DLD1 (cell line): ENCODE results near the gene PTP4A2.
"Not testable (repeated sequence)": the region's sequence is repeated elsewhere in the genome, so short reads cannot be mapped to it uniquely, and the experiment has no call there.

Source experiments
- in situ Hi-C: cut with HindIII; loops from 2 replicates; pipeline ENCODE4 v1.10.0; 2017; ENCODE audit warnings: low sequenced_read_pairs

The PTP4A2 gene

DNA sequence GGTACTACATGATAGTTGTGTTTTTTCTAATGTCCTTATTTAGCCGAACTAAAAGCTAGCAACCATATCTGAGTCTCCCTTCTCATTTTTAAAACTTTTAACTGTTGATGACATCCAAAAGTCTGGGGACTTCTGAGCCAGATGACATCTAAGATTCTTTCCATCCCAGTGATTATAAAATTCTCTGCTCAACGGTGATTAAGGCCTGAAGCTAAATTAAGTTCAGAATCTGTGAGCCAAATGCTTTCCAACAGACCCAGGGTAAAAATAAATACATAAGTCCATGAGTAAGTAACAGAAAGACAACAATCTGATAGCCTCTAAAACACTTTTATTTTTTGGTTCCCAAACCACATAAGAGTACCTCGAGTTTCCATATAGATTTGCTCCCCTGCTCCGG is 13.1 kb upstream of the PTP4A2 start:
- in situ Hi-C loops, result no loop called here

GRCh38 chr1:31949862-31950261 is 11.7 kb upstream of the PTP4A2 start:
- in situ Hi-C loops, result no loop called here

DNA sequence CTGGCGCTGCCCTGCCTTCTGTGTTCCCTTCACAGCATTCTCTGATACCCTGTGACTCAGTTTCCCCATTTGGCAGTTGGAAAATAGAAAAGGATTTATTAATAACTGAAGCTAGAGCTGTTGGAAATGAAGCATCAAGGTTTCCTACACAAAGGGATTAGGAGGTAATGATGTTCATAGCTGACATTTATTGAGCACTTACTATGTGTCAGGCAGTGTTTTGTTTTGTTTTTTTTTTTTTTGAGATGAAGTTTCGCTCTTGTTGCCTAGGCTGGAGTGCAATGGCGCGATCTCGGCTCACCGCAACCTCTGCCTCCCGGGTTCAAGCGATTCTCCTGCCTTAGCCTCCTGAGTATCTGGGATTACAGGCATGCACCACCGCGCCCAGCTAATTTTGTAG is 7.5 kb upstream of the PTP4A2 start:
- in situ Hi-C loops, result not testable (repeated sequence)

GRCh38 chr1:31944205-31945089 is 6.3 kb upstream of the PTP4A2 start:
- in situ Hi-C loops, result no loop called here

DNA sequence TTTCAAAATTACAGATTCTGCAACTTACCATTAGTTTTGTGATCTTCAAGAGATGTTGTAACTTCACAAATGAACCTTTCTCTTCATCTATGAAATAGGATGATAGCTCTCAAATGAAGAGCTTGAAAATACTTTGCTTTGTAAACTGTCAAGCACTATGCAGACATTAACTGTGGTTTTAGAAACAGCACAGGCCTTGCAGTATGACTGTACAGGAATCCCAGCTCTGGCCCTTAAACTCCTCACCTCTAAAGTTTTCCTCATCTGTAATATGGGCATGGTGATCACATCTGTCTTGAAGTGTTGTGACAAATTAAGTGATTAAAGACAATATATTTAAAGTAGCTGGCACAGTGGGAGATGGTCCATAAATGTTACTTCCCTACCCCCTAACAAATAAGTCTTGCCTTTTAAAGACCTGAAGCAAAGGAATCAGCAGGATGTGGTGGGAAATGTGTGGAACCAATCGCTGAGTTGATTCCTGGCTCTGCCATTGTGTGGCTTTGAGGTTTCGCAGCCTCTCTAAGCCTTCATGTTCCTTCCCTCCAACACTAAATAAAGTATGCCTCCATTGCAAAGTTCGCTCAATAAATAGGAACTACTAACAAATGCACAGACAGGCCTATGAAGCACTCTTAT is 5.5 kb upstream of the PTP4A2 start:
- in situ Hi-C loops, result no loop called here

DNA sequence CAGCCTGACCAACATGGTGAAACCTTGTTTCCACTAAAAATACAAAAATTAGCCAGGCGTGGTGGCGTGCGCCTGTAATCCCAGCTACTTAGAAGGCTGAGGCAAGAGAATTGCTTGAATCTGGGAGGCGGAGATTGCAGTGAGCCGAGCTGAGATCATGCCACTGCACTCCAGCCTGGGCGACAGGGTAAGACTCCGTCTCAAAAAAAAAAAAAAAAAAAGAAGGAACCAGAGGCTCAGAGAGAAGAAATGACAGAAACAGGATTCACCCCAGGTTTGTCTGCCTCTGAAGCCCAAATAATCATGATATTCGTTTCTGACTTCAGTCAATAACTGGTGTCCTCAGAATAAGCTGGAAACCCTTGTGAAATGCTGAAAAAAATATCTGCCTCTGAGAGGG is 3.9 kb upstream of the PTP4A2 start:
- in situ Hi-C loops, result not testable (repeated sequence)

GRCh38 chr1:31939484-31940329 is 1.5 kb upstream of the PTP4A2 start:
- in situ Hi-C loops, result no loop called here

DNA sequence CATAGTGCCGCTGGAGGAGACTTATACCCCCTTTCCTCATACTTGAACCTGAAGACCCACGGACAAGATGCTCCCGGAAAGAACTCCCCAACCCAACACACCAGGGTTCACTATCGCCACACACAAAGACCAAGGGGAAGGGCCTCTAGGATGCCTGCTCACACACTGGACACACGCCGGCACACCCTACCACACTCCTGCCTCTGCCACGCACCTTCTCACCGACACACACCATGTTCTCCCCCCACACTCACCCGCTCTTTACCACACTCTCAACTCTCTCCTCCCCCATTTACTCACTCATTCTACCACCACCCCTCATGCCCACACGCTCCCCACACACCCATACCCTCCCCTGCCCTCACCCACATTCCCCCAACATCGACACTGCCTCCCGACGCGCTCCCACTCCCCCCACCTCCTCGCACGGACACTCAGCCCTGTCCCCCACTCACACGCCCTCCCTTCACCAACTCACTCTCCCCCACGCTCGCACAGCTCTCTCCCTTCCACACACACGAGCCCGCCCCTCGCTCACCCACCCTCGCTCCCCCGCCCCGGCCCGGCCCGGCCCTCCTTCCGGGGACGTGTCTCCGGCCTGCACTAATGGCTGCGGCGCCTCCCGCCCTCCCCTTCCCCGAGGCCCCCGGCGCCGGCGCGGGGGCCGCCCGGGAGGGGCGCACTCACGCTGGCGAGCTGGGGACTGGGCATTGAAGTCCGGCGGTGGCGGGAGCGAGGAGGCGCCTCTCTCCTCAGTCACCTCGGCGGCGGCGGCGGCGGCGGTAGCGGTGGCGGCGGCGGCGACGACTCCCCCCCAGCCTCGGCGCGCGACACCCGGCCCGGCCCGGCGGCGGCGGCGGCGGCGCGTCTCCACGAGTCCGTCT is 626 bp downstream of the PTP4A2 start:
- in situ Hi-C loops, result no loop called here

DNA sequence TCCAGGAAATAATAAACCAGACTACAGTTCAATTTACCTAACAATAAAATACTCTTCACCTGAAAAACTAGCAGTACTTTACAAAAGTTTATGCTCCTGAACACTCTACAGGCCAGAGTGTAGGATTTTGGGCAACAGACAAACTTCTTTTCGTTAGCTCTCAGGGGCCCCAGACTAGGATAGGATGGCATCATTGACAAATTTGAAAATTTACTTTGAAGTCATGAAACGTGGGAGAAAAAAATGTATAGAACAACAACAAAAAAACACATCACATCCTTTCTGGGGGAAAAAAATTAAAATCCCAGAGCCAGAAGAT is 1.2 kb downstream of the PTP4A2 start:
- in situ Hi-C loops, result no loop called here

- in situ Hi-C loops, result no loop called here
These were observed 1.7 kb downstream of the PTP4A2 start for GRCh38 chr1:31936278-31936980.

DNA sequence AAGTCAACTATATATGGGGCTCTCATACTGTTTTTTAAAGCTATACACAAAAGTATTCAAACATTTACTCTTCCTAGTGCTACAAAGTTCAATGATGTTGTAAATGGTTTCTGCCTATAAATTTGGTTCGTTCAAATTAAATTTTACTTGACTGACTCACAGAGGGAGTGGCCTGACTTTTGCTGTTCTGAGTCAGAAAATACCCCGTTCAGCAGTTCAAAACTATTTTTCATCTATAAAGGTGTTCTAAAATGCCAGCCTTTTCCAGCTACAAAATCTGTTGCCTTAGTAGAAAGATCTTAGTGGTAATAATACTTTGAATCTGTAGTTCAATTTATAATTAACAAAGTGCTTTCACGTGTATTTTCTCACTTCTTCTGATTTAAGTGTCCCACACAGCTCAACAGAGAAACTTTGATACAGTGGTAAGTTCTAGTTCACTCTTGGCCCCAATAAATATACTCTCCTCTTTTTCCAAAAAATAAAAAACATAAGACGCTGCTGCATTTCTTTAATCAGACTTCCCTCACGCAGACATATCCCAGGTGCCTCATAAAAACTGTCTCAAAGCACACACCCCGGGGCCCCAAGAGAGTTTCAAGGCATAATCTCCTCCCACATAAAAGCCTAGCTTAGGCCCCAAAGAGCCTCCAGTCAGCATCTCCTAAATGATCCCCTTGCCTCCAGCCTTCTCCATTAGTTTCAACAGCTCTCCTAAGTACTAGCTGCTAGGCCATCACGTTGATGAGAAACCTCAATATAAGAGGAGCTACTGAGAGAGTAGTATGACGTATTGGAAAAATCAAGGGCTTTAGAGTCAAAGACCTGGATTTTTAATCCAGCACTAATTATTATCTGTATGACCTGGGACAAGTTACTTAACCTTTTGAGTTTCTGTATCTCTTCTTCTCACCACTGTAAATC is 3.2 kb downstream of the PTP4A2 start:
- in situ Hi-C loops, result no loop called here

DNA sequence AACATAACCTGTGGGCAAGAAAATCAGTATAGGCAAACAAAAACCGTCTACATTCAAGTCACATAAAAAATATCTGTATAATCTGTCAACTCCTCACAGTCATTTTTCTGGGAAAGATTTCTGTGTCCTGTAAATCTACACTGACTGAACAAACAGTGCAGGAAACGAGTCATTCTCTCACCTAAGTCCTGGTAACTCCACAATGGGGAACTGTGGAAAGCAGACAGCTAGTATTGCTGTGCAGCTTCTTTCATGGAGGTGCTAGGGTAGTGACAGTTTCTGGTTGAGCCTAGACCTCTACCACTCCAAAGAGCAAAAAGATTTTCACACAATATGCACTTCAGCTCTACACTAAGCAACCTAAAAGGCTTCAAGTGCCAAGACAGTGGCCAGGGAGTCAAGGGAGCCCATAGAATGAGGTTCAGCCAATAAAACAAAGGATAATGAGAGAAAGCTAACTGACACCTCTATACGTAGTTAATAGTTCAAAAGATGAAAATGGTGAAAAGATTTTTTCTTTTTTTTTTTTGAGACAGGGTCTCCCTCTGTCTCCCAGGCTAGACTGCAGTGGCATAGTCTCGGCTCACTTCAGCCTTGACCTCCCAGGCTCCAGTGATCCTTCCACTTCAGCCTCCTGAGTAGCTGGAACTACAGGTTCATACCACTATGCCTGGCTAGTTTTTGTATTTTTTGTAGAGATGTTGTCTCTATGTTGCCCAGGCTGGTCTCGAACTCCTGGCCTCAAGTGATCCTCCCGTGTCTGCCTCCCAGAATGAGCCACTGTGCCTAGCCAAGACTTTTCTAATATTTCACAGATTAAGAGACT is 5.5 kb downstream of the PTP4A2 start:
- in situ Hi-C loops, result no loop called here

- in situ Hi-C loops, result no loop called here
These were observed 6.5 kb downstream of the PTP4A2 start for GRCh38 chr1:31931593-31932225.

DNA sequence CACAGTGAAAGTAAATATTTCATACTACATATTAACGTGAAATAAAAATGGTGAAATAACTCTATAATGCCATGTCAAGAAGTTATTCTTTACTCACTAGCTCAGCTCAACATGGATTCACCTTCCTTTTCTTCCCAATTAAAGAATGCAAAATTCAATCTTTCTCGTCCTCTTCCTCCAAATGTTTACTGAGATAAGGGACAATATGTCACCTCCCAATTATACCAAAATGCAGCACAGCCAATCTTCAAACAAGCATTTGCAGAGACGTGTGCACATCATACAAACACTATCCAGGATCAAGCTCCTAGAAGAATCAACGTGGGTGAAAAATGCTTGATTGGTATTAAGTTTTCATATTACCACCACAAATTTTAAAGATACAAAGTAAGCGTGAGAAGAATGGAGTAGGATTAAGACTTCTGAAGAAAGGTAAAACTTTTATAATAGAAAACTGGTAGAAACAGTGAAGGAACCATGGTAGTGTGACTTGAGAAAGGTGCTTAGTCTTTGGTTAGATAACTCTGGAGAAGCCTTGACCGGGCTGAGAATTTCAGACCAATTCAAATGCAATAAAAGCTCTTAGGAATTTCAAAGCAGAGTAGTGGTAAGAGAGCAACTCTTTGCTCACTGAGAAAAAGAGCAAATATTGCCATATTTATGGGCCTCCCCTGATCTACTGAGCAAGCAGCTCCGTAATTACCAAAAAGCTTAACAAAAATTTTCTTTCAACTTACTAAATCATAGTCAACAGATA is 7.2 kb downstream of the PTP4A2 start:
- in situ Hi-C loops, result no loop called here

- in situ Hi-C loops, result no loop called here
These were observed 10.5 kb downstream of the PTP4A2 start for GRCh38 chr1:31927661-31927980.

- in situ Hi-C loops, result no loop called here
These were observed 11.1 kb downstream of the PTP4A2 start for GRCh38 chr1:31926853-31927660.
